GM10248 (cell line): ENCODE measurements around the gene TTLL13.
"Not testable (repeated sequence)": the region's sequence is repeated elsewhere in the genome, so short reads cannot be mapped to it uniquely, and the experiment has no call there.

ENCODE experiments used
- CTCF ChIA-PET: fragments of 300-600 bp; sonication (Branson Sonifier 250); formaldehyde crosslinking; extraction: SDS; loops from one replicate; lab custom pipeline; 2021; ENCODE audit warnings: antibody characterized with exemption; lab: Yijun Ruan, JAX
- POLR2A ChIA-PET: fragments of 350-650 bp; sonication (Branson Sonifier 250); formaldehyde crosslinking; extraction: SDS; loops from one replicate; lab custom pipeline; 2020; ENCODE audit warnings: antibody characterized with exemption; lab: Yijun Ruan, JAX
- DNase-seq: peaks from one replicate; pipeline ENCODE4 v3.0.0; 2012; ENCODE audit errors: extremely low spot score
- TF ChIP-seq, protein P1 (sequence below): IDR thresholded peaks from 2 replicates; pipeline ENCODE4 v1.5.1; 2012; ENCODE audit warnings: mild to moderate bottlenecking, low read depth; ENCODE audit errors: extremely low read depth, missing control alignments, control extremely low read depth

TTLL13 gene

DNA sequence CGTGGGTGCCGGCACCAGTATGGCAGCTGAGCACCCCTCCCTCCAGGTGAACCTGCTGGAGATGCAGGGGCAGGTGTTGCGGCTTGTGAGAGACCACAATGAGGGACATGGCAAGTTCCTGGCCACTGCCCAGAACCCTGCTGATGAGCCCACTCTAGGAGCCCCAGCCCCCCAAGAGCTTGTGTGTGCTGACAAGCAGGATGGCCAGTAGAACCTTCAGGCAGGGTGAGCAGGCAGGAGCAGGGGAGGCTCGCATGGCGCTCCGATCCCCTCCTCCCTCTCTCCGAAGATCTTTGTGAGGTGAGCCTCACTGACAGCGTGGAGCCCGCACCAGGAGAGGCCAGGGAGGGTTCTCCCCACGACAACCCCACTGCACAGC is 45.9 kb downstream of the TTLL13 start:
- POLR2A ChIA-PET, result no interaction called here
- DNase-seq, result no peak
- TF ChIP-seq, protein P1, sequence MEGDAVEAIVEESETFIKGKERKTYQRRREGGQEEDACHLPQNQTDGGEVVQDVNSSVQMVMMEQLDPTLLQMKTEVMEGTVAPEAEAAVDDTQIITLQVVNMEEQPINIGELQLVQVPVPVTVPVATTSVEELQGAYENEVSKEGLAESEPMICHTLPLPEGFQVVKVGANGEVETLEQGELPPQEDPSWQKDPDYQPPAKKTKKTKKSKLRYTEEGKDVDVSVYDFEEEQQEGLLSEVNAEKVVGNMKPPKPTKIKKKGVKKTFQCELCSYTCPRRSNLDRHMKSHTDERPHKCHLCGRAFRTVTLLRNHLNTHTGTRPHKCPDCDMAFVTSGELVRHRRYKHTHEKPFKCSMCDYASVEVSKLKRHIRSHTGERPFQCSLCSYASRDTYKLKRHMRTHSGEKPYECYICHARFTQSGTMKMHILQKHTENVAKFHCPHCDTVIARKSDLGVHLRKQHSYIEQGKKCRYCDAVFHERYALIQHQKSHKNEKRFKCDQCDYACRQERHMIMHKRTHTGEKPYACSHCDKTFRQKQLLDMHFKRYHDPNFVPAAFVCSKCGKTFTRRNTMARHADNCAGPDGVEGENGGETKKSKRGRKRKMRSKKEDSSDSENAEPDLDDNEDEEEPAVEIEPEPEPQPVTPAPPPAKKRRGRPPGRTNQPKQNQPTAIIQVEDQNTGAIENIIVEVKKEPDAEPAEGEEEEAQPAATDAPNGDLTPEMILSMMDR, result no peak
- CTCF ChIA-PET, result interaction anchor here (1.3 to 7.9 kb wide), 6 partner anchors 9 to 638 kb away, joined by 3 to 96 read pairs (median 10); partner anchors contain the start of genes HDDC3 and UNC45A

DNA sequence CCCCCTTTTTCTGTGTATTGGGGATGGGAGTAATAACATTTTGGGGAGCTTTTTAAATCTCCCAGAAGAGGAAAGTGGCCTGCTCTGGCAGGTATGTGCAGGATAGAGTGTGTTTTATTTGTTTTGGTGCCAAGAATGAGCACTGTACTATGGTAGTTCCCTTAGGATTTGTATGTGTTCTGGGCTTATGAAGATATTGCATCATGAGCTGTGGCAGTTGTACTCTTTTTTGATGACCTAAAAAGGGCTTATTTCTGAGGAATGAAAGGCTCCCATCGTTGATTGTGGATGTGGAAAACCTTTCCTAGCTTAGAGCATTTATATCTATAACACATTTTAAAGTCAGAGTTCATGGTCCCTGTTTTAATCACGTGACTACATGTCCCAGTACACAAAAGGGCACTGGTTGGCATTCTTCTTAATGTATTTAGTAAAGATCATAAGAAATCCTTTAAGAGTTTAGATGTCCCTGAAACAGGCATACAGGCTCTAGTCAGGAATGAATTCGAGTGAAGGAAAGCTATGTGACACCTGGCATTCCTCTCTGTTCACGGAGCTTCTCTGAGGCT is 47.0 kb downstream of the TTLL13 start:
- DNase-seq, POLR2A ChIA-PET: not testable (repeated sequence)
- CTCF ChIA-PET, result interaction anchor here (0.9 to 7.9 kb wide), 5 partner anchors 8 to 590 kb away, joined by 3 to 96 read pairs (median 7); no protein-coding TSS in a partner anchor

GRCh38 chr15:90297021-90297420 is 47.7 kb downstream of the TTLL13 start:
- ChIA-PET POLR2A (no interaction called here), CTCF (interaction anchor here (1.7 to 2.0 kb wide), 2 partner anchors 11 to 23 kb away, joined by 7 to 12 read pairs; no protein-coding TSS in a partner anchor)
- DNase-seq, result no peak
- TF ChIP-seq, protein P1, result no peak

- ChIA-PET CTCF (interaction anchor here (0.9 to 9.4 kb wide), 22 partner anchors 8 to 631 kb away, joined by 3 to 96 read pairs (median 4); partner anchors contain the start of genes HDDC3 and TTLL13), POLR2A (no interaction called here)
- no peak for DNase-seq
- TF ChIP-seq, protein P1, result no peak
Measured at GRCh38 chr15:90300541-90300940, 51.2 kb downstream of the TTLL13 start.

DNA sequence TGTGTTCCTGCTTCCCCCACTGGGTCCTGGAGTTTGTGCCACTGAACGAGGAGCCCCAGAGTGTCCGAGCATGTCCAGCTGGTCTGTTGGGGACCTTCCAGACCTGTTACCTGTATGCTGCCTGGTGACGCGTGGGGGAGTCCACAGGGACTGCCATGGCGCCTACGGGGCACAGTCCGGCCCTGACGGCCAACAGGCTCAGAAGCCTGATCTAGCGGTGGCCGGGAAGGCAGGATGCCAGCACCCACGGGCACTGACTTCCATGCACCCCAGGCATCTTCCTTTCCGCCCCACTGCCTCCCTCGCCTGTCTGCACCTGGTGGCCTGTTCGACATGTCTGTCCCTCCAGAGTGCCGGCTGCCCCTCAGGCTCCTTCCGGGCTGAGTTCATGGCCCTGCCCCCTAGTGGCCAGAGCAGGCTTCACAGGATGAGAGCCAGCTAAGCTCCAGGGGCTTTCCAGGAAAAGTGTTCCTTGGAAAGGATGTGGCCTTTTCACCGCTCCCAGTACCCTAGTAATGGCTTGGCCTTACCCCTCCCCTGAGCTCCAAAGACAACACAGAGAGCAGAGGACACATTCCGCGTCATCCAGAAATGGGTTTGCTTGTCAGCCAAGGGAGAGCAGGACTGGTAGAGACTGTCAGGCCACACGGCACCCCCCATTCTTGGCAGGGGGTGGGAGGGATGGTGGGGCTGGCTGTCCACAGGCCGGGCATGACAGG is 51.8 kb downstream of the TTLL13 start:
- CTCF ChIA-PET, result interaction anchor here (0.7 to 9.4 kb wide), 31 partner anchors 9 to 631 kb away, joined by 3 to 96 read pairs (median 4); partner anchors contain the start of genes HDDC3 and TTLL13
- DNase-seq, result peak; percentile 48
- POLR2A ChIA-PET, result no interaction called here
- TF ChIP-seq, protein P1, result peak; percentile 80

DNA sequence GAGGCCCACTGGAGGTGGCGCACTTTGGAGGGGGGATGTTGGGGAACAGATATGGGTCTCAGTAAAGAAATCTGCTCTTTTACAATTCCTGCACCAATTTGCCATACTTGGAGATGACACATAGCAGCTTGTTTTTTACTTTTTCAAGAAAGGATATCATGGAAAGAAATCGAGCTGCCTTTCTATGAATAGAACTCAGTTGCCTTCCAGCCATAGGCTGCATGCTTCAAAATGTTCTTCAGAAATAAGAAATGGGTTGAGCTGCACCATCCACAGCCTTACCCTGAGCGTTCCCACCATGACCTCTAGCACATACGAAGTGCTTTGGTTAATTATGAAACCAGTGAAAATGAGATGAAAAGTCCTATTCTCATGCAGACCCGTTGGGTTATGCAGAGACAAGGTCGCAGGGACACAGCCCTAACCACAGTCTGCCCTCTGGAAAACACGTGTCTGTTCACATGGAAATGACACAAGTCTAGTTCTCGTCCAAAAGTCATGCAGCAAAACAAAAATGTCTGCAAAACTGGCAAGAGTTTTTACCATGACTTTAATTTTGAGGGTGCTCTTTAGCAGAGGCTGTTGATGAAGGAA is 52.4 kb downstream of the TTLL13 start:
- POLR2A ChIA-PET, result no interaction called here
- CTCF ChIA-PET, result interaction anchor here (0.7 to 9.4 kb wide), 28 partner anchors 9 to 630 kb away, joined by 3 to 96 read pairs (median 4); partner anchors contain the start of genes HDDC3 and TTLL13
- TF ChIP-seq, protein P1, result no peak
- no peak for DNase-seq

DNA sequence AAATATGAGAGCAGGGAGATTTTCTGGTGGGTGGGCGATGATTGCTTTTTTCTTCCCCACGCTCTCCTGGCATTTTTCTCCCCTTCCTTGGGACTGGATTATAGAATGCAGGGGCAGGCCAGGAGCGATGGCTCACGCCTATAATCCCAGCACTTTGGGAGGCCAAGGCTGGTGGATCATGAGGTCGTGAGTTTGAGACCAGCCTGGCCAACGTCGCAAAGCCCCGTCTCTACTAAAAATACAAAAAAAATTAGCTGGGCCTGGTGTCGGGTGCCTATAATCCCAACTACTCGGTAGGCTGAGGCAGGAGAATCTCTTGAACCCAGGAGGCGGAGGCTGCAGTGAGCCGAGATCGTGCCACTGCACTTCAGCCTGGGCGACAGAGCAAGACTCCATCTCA is 56.0 kb downstream of the TTLL13 start:
- DNase-seq, POLR2A ChIA-PET: not testable (repeated sequence)
- CTCF ChIA-PET, result interaction anchor here (1.0 to 9.4 kb wide), 5 partner anchors 13 to 628 kb away, joined by 4 to 96 read pairs (median 10); partner anchors contain the start of gene HDDC3
